Thymus (tissue), 11 donors: ENCODE measurements around the gene CLSTN2. TPM values are rescaled to one million over a fixed set of nuclear protein-coding genes. Genes with fewer than 3 reads are reported as not detected.

Experiments
- DNase-seq, 9 donors: peaks; one replicate each; pipeline ENCODE4 v3.0.0-alpha.2; 2013; ENCODE audit warnings: low spot score in 9 of 9, low read depth in 6 of 9, missing footprints in 1 of 9
- H3K27ac ChIP-seq, 2 donors: one replicate each; pipeline ENCODE4 v1.5.1; 2013; ENCODE audit warnings: control low read depth in 1 of 2, low read depth in 1 of 2, low read length in 1 of 2, mild to moderate bottlenecking in 1 of 2, moderate library complexity in 1 of 2
- H3K27me3 ChIP-seq, 2 donors: one replicate each; pipeline ENCODE4 v1.5.1; 2013; ENCODE audit warnings: low read length in 1 of 2; ENCODE audit not compliant: control insufficient read depth in 2 of 2, insufficient read depth in 1 of 2
- H3K36me3 ChIP-seq, 2 donors: one replicate each; pipeline ENCODE4 v1.5.1; 2013; ENCODE audit warnings: low read length in 1 of 2, mild to moderate bottlenecking in 1 of 2, moderate library complexity in 1 of 2; ENCODE audit not compliant: control insufficient read depth in 2 of 2, insufficient read depth in 2 of 2
- H3K4me1 ChIP-seq, 2 donors: one replicate each; pipeline ENCODE4 v1.5.1; 2013; ENCODE audit warnings: low read length in 2 of 2; ENCODE audit not compliant: control insufficient read depth in 2 of 2, insufficient read depth in 2 of 2
- H3K4me3 ChIP-seq, 2 donors: one replicate each; pipeline ENCODE4 v1.5.1; 2013; ENCODE audit warnings: low read length in 2 of 2, control low read depth in 1 of 2, mild to moderate bottlenecking in 1 of 2
- H3K9me3 ChIP-seq, 2 donors: one replicate each; pipeline ENCODE4 v1.5.1; 2013; ENCODE audit warnings: low read length in 1 of 2, mild to moderate bottlenecking in 1 of 2; ENCODE audit not compliant: control insufficient read depth in 2 of 2, insufficient read depth in 1 of 2
- WGBS: extraction: QIAGEN DNeasy Blood & Tissue Kit; methylation state at CpG from one replicate; pipeline ENCODE4 v1.1.7; 2013; 5-methylcytosine and 5-hydroxymethylcytosine counted together
- polyA plus RNA-seq: library from polyadenylated mRNA; stranded (reverse); fragments of 200-250 nt; gene quantifications from one replicate; pipeline ENCODE4 v1.2.3, GENCODE V29; 2013
- total RNA-seq: library from RNA; stranded (reverse); fragments of 120-200 nt; gene quantifications from one replicate; pipeline ENCODE4 v1.2.4, GENCODE V29; 2013
- donor health status: healthy.

Gene CLSTN2
- total and polyA plus RNA-seq, 2 donors, result 0.25 to 0.61 TPM

- Histone ChIP-seq H3K27me3 (no peaks in the 10 kb centered on the region), H3K9me3 (no peaks in the 10 kb centered on the region), H3K36me3 (no peaks in the 10 kb centered on the region), H3K27ac (no peak overlapping the region), H3K4me3 (no peak overlapping the region), H3K4me1 (no peaks in the 10 kb centered on the region)
- DNase-seq, result no peak
- 83% methylated on average over 4 of the region's 4 CpGs for WGBS
These were observed 323.3 kb downstream of the CLSTN2 start for GRCh38 chr3:140258222-140258724.

GRCh38 chr3:140265302-140265701, 330.3 kb downstream of the CLSTN2 start:
- no peaks in the 10 kb centered on the region for H3K4me1 ChIP-seq
- H3K4me3 ChIP-seq, result no peak overlapping the region
- H3K9me3 ChIP-seq, result no peaks in the 10 kb centered on the region
- no peak for DNase-seq
- no peaks in the 10 kb centered on the region for H3K36me3 ChIP-seq
- no peaks in the 10 kb centered on the region for H3K27me3 ChIP-seq
- no peak overlapping the region for H3K27ac ChIP-seq
- WGBS, result 59% methylated on average over 5 of the region's 5 CpGs

GRCh38 chr3:140268103-140268502, 333.1 kb downstream of the CLSTN2 start:
- DNase-seq, result no peak
- Histone ChIP-seq H3K9me3 (no peaks in the 10 kb centered on the region), H3K36me3 (no peaks in the 10 kb centered on the region), H3K4me3 (no peak overlapping the region), H3K27me3 (no peaks in the 10 kb centered on the region), H3K4me1 (no peaks in the 10 kb centered on the region), H3K27ac (no peak overlapping the region)
- WGBS, result 88% methylated on average over 3 of the region's 3 CpGs

GRCh38 chr3:140268610-140269009, 333.6 kb downstream of the CLSTN2 start:
- WGBS, result 97% methylated on average over 2 of the region's 2 CpGs
- H3K27ac ChIP-seq, result no peak overlapping the region

GRCh38 chr3:140270329-140270728, 335.3 kb downstream of the CLSTN2 start:
- no peak for DNase-seq
- H3K36me3 ChIP-seq, result no peaks in the 10 kb centered on the region
- no peak overlapping the region for H3K4me3 ChIP-seq
- no peaks in the 10 kb centered on the region for H3K9me3 ChIP-seq
- no peaks in the 10 kb centered on the region for H3K4me1 ChIP-seq
- no peak overlapping the region for H3K27ac ChIP-seq
- WGBS, result 93% methylated on average over 3 of the region's 3 CpGs
- no peaks in the 10 kb centered on the region for H3K27me3 ChIP-seq

More at GRCh38 chr3:140268610-140269009, 333.6 kb downstream of the CLSTN2 start:
- no peaks in the 10 kb centered on the region for H3K9me3 ChIP-seq
- no peaks in the 10 kb centered on the region for H3K27me3 ChIP-seq
- no peak for DNase-seq
- H3K36me3 ChIP-seq, result no peaks in the 10 kb centered on the region
- H3K4me3 ChIP-seq, result no peak overlapping the region
- no peaks in the 10 kb centered on the region for H3K4me1 ChIP-seq

- 80% methylated on average over 5 of the region's 5 CpGs for WGBS
- no peaks in the 10 kb centered on the region for H3K36me3 ChIP-seq
- no peak overlapping the region for H3K27ac ChIP-seq
- H3K4me1 ChIP-seq, result no peaks in the 10 kb centered on the region
- no peak for DNase-seq
- H3K27me3 ChIP-seq, result no peaks in the 10 kb centered on the region
- no peak overlapping the region for H3K4me3 ChIP-seq
- no peaks in the 10 kb centered on the region for H3K9me3 ChIP-seq
These were observed 338.7 kb downstream of the CLSTN2 start for GRCh38 chr3:140273542-140274195.

DNA sequence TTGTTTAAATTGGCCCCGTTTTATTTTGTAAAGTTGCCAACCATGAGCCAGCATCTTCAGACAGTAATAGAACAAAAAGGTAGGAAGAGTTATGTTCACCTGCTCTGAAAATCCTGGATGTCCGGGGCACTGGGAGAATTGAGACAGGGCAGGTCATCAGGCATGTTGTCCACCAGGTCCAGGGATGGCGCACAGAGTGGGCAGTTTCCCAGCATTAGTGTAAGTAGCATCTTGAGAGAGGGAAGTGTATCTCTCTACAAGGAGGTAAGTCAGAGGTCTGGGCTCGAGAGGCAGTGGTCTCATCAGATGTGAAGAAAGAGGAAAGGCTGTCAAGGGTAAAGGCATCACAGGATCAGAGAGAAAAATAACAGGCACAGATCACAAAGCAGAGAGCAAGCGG, 339.4 kb downstream of the CLSTN2 start:
- no peaks in the 10 kb centered on the region for H3K27me3 ChIP-seq
- no peaks in the 10 kb centered on the region for H3K9me3 ChIP-seq
- no peak overlapping the region for H3K4me3 ChIP-seq
- no peaks in the 10 kb centered on the region for H3K36me3 ChIP-seq
- H3K4me1 ChIP-seq, result no peaks in the 10 kb centered on the region
- no peak for DNase-seq
- no peak overlapping the region for H3K27ac ChIP-seq
- WGBS, result 93% methylated on average over 5 of the region's 5 CpGs

DNA sequence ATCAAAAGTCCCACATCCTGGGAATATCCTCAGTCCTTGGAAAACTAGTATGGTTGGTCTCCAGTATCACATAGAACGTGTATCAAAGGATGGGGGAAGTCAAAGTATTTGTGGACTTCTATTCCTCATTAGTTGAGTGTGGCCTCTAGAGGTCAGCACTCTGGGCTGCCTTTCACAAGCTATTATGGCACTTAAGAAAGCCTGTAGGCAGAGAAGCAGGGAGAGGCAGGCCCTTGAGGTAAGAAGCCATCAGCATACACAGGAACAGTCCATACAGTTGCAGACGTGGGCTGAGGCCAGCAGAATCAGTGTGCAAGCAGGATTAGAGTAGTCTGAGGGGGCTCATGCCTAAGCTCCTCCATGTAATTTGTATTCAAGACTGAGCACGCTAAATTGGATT, 341.7 kb downstream of the CLSTN2 start:
- no peak for DNase-seq
- 41% methylated on average over 3 of the region's 3 CpGs for whole genome bisulfite sequencing
- H3K36me3 ChIP-seq, result no peaks in the 10 kb centered on the region
- no peaks in the 10 kb centered on the region for H3K27me3 ChIP-seq
- no peaks in the 10 kb centered on the region for H3K4me1 ChIP-seq
- H3K4me3 ChIP-seq, result no peak overlapping the region
- H3K27ac ChIP-seq, result no peak overlapping the region
- no peaks in the 10 kb centered on the region for H3K9me3 ChIP-seq

DNA sequence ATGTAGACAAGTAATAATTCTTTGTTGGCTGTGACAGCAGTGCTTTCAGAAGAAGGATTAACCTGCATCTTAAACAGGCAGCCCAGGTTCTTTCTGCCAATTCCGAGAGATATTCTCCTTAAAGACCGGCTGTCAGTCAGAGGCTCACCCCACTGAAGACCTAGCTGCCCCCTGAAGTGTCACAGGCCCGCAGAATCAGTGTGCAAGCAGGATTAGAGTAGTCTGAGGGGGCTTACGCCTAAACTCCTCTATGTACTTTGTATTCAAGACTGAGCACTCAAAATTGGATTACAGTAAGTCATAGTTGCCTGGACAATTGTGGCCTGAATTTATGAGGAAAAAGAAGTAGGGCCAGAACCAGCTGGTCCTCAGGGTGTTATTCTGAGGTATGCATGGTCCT, 342.9 kb downstream of the CLSTN2 start:
- 93% methylated on average over 4 of the region's 4 CpGs for WGBS
- no peak overlapping the region for H3K27ac ChIP-seq
- DNase-seq, result no peak
- H3K27me3 ChIP-seq, result no peaks in the 10 kb centered on the region
- no peaks in the 10 kb centered on the region for H3K4me1 ChIP-seq
- no peak overlapping the region for H3K4me3 ChIP-seq
- no peaks in the 10 kb centered on the region for H3K36me3 ChIP-seq
- no peaks in the 10 kb centered on the region for H3K9me3 ChIP-seq
